Prostate gland (tissue), 1 donor: ENCODE data around the gene RYR2.

ENCODE experiments used
- POLR2A ChIP-seq: fragments of 450-650 bp; IDR thresholded peaks from one replicate; pipeline ENCODE4 v1.6.1; 2016; ENCODE audit warnings: antibody characterized with exemption, mild to moderate bottlenecking
- POLR2AphosphoS5 ChIP-seq: sonication (generic); formaldehyde crosslinking; IDR thresholded peaks from one replicate; pipeline ENCODE4 v1.6.1; 2017; ENCODE audit warnings: antibody characterized with exemption

GRCh38 chr1:237172118-237172485 is 130.1 kb downstream of the RYR2 start:
- no peak for TF ChIP-seq POLR2AphosphoS5
- TF ChIP-seq POLR2A = no peak
